Motor neuron (in vitro differentiated cells): ENCODE data around the gene SLC25A41. TPM values are rescaled to one million over a fixed set of nuclear protein-coding genes. Genes with fewer than 3 reads are reported as not detected.

ENCODE experiments used
- ATAC-seq, 8 experiments: fragments of 200-7000 bp; cut with Tn5 transposase; replicated peaks in 6 of 8; 2 replicates each; pipeline ENCODE4 v1.8.0; 2021; ENCODE audit warnings: mild to moderate bottlenecking in 8 of 8, moderate library complexity in 8 of 8
- H3K27ac ChIP-seq, 2 donors: fragments of 250-450 bp; sonication (Bioruptor Pico); 2 replicates each; pipeline ENCODE4 v1.9.0; 2021; ENCODE audit warnings: antibody characterized with exemption in 2 of 2, mild to moderate bottlenecking in 2 of 2, moderate library complexity in 1 of 2
- H3K4me1 ChIP-seq, 2 donors: fragments of 250-450 bp; sonication (Bioruptor Pico); replicated peaks in 1 of 2; 2 replicates each; pipeline ENCODE4 v1.6.1; 2021; ENCODE audit warnings: antibody characterized with exemption in 2 of 2, mild to moderate bottlenecking in 2 of 2, moderate library complexity in 1 of 2
- H3K4me3 ChIP-seq, 5 donors: fragments of 250-450 bp; sonication (Bioruptor Pico); 2 replicates each; pipeline ENCODE4 v1.9.0; 2021; ENCODE audit warnings: antibody characterized with exemption in 5 of 5, mild to moderate bottlenecking in 5 of 5, moderate library complexity in 4 of 5
- WGBS, 10 experiments: fragments of 450-650 bp; shearing (Covaris generic); methylation state at CpG; one replicate each; pipeline ENCODE4 v1.0.0; 2022; 5-methylcytosine and 5-hydroxymethylcytosine counted together
- in situ Hi-C, 9 experiments: fragments of 400-800 bp; cut with MboI; loops; one replicate each; pipeline ENCODE4 v1.15.0; 2021; ENCODE audit warnings: low sequenced_read_pairs in 9 of 9, low pct_unique_long_range_greater_than_20kb in 2 of 9; ENCODE audit not compliant: unreplicated experiment in 9 of 9
- total RNA-seq, 8 experiments: library from RNA; unstranded; fragments of 300-600 nt; gene quantifications; 2 replicates each; pipeline versions ENCODE4 v1.2.3 to v1.2.4, GENCODE V29; 2022

SLC25A41 gene
- total RNA-seq, 8 experiments from 2014 or later = 0.29 to 0.76 (median 0.49) TPM; not detected in 2

DNA sequence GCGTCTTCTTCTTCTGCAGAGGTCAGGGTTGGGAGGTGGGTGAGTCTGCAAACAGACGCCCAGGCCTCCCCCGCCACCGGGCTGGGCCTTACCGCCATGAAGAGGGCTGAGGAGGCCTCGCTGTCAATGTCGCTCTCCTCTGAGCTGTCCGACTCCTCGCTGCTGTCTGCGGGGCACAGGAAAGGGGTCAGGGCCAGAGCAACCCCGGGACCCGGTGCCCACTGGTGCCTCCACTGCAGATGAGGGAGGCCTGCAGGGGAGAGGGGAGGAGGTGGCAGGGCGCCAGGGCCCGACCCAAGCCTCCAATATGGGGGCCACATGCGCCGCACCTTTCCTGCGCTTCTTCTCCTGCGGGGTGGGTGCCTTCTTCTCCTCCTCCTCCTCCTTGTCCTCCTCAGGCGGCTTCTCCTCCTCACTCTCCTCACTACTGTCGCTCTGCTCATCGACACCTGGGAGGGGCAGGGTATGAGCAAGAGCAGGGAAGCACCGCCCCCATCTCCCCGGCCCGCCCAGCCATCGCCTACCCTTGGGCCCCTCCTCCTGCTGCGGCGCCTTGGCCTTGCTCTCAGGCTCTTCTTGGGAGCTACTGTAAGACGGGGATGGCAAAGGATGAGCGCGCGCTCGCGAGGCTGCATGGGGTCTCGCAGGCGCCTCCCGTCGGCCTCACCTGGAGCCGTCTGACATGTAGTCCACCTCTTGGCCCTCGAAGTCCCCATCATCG lies 52.4 kb downstream of the SLC25A41 start:
- Histone ChIP-seq H3K4me3 (no peak overlapping the region), H3K4me1 (peaks cover 0 to 3% of the 10 kb centered on the region in 2 donors), H3K27ac (no peak overlapping the region)
- ATAC-seq = peak in 4 of 8 experiments; percentile 7 to 25 (median 10)
- WGBS, 10 experiments = 80 to 100% (median 100%) methylated on average over 1 to 2 of the region's 40 CpGs; no CpG with 5 or more reads in 7 of the 10 experiments
- in situ Hi-C loops = no loop called here

DNA sequence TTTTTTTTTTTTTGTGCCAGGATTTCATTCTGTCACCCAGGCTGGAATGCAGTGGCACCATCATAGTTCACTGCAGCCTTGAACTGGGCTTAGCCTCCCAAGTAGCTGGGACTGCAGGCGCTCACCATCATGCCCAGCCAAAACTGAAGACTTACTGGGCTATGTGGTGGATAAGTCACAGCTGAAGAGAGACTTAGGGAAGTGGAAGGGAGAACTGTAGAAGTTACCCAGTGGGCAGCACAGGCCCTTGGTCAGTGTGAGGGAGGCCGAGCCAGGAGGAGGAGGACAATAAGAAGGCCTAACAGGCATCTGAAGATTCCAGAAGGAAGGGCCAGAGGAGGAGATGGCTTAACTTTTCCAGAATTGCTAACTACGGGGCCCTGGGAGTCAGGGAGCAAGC lies 53.8 kb downstream of the SLC25A41 start:
- H3K27ac ChIP-seq = no peak overlapping the region
- peaks cover 0 to 3% of the 10 kb centered on the region in 2 donors for H3K4me1 ChIP-seq
- whole genome bisulfite sequencing, 10 experiments = 100% methylated on average over 1 to 2 of the region's 3 CpGs; no CpG with 5 or more reads in 7 of the 10 experiments
- no peak overlapping the region for H3K4me3 ChIP-seq
- no peak for ATAC-seq
- in situ Hi-C loops = no loop called here

DNA sequence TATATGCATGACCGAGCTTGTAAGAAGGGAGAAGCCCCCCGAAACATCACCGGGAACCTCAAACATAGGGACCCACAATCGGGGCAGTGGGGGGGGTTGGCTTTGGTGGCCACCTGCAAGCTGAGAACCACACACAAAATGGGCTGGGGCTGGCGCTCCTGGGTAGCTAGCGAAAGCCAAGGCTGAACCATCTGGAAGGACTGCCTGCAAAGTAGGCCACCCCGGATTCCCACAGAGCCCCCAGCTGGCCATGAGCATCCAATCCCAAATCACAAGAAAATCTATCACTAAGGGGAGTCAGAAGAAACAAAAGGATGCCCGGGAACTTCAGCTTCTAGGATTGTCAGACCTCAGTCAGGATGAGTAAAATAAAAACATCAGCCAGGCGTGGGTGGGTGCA lies 55.1 kb downstream of the SLC25A41 start:
- in situ Hi-C loops = no loop called here
- Histone ChIP-seq H3K4me1 (peaks cover 5 to 9% of the 10 kb centered on the region in 2 donors), H3K27ac (no peak overlapping the region), H3K4me3 (no peak overlapping the region)
- 83 to 91% (median 89%) methylated on average over 2 to 9 of the region's 9 CpGs; no CpG with 5 or more reads in 6 of the 10 experiments for WGBS, 10 experiments
- ATAC-seq = peak in 1 of 8 experiments; percentile 15

DNA sequence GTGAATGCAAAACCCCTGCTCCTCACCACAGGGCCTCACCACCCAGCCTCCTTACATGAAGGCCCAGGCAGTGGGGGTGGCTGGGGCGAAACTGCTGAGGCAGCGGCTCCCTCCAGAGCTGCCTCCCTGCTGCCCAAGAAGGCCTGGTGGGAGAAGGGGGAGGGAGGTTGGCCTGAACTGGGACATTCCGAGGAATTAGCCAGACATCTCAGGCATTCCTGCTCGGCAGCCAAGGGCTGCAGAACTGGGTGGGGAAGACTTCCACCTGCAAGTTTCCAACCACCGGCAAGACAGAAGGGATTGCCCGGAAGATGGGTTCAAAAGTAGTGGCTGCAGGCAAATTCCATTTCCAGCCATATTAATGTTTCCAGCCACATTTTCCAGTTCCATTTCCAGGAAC lies 55.5 kb downstream of the SLC25A41 start:
- ATAC-seq = peak in 1 of 8 experiments; percentile 23
- Histone ChIP-seq H3K4me1 (peaks cover 5 to 9% of the 10 kb centered on the region in 2 donors), H3K27ac (no peak overlapping the region), H3K4me3 (no peak overlapping the region)
- in situ Hi-C loops = no loop called here
- 20 to 88% (median 73%) methylated on average over 2 to 4 of the region's 6 CpGs; no CpG with 5 or more reads in 5 of the 10 experiments for WGBS, 10 experiments

DNA sequence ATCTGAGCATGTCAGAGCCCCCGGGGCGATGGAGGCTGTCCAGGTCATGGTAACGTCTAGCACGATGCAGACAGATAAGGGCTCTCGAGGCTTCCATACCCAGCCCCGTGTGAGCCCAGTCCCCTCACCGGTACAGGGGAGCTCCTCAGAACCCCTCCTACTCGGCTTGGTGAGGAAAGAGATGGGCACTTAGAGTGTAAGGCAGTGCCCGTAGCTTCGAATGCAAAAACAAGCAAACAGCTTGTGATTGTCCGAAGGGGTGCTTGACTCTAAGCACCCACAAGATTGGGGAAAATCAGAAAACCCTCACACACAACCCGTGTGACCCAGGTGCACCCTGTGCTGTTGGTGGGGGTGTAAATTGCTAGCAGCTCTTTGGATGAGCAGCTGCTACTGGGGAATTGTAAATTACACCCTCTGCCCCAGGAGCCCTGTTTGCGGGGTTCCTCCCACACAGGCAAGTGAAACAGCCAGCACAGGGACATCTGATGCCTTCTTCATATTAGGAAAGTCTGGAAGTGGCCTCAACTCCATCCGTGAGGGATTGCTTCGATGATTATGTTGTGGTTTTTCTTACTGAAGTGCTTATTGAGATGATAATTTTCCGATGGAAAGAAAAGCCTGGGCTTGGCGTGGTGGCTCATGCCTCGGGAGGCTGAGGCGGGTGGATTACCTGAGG lies 56.9 kb downstream of the SLC25A41 start:
- ATAC-seq = no peak
- Histone ChIP-seq H3K4me1 (peaks cover 9 to 14% of the 10 kb centered on the region in 2 donors), H3K4me3 (no peak overlapping the region), H3K27ac (no peak overlapping the region)
- WGBS, 10 experiments = 62 to 100% (median 80%) methylated on average over 1 to 13 of the region's 19 CpGs; no CpG with 5 or more reads in 3 of the 10 experiments
- in situ Hi-C loops = no loop called here

Other genes with a start within 250 kb of the SLC25A41 start
- 10 to 100 TPM; 12.4 to 88.7 (median 30.1) TPM for gene MLLT1, start 153.8 kb downstream of the SLC25A41 start, total RNA-seq
- gene ACER1, start 100.2 kb downstream of the SLC25A41 start, total RNA-seq = under 1 TPM in 2 of 8 experiments, not detected in 6; 0.21 to 0.38 TPM
- gene CLPP, start 72.2 kb downstream of the SLC25A41 start, total RNA-seq = 10 to 100 TPM; 47.9 to 89.5 (median 65.2) TPM
- 100 to 1,000 TPM in 3 of 8 experiments, 10 to 100 TPM in 5; 39.2 to 136 (median 77.5) TPM for gene ALKBH7, start 61.0 kb downstream of the SLC25A41 start, total RNA-seq
- 1 to 10 TPM; 1.2 to 4.3 (median 1.6) TPM for gene PSPN, start 57.8 kb downstream of the SLC25A41 start, total RNA-seq
- gene GTF2F1, start 40.6 kb downstream of the SLC25A41 start, total RNA-seq = 100 to 1,000 TPM in 1 of 8 experiments, 10 to 100 TPM in 7; 46.8 to 103 (median 67.3) TPM
- gene KHSRP, start 9.0 kb downstream of the SLC25A41 start, total RNA-seq = 100 to 1,000 TPM in 5 of 8 experiments, 10 to 100 TPM in 3; 84.3 to 408 (median 137) TPM
- 10 to 100 TPM; 10.7 to 28.7 (median 15.6) TPM for gene SLC25A23, start 26.0 kb upstream of the SLC25A41 start, total RNA-seq
- 1 to 10 TPM in 1 of 8 experiments, under 1 TPM in 5, not detected in 2; 0.11 to 1.3 (median 0.46) TPM for gene CRB3, start 30.5 kb upstream of the SLC25A41 start, total RNA-seq
- 1 to 10 TPM in 4 of 8 experiments, under 1 TPM in 4; 0.07 to 2.7 (median 0.98) TPM for gene DENND1C, start 48.0 kb upstream of the SLC25A41 start, total RNA-seq
- gene TUBB4A, start 68.5 kb upstream of the SLC25A41 start, total RNA-seq = 10 to 100 TPM in 6 of 8 experiments, 1 to 10 TPM in 2; 4.8 to 32.5 (median 15.1) TPM
- 100 to 1,000 TPM in 1 of 8 experiments, 10 to 100 TPM in 2, 1 to 10 TPM in 5; 1.7 to 118 (median 5.9) TPM for gene TNFSF9, start 97.3 kb upstream of the SLC25A41 start, total RNA-seq
- 100 to 1,000 TPM in 3 of 8 experiments, 10 to 100 TPM in 2, 1 to 10 TPM in 2, under 1 TPM in 1; 0.71 to 175 (median 11.5) TPM for gene CD70, start 157.4 kb upstream of the SLC25A41 start, total RNA-seq
- gene TNFSF14, start 236.4 kb upstream of the SLC25A41 start, total RNA-seq = under 1 TPM in 6 of 8 experiments, not detected in 2; 0.04 to 0.77 (median 0.32) TPM